B cell (primary cell): ENCODE measurements around the gene PRR20C. TPM values are rescaled to one million over a fixed set of nuclear protein-coding genes. Genes with fewer than 3 reads are reported as not detected.

Experiments
- ATAC-seq: fragments of 200-7000 bp; cut with Tn5 transposase; one replicate; pipeline ENCODE4 v1.10.0; 2021; ENCODE audit warnings: low read depth, mild to moderate bottlenecking, moderate number of reproducible peaks, moderate library complexity
- CTCF ChIA-PET: fragments of 350-600 bp; sonication (Branson Sonifier 250); formaldehyde crosslinking; loops from one replicate; lab custom pipeline; 2021; ENCODE audit warnings: antibody characterized with exemption, inconsistent platforms; lab: Charles Lee
- POLR2A ChIA-PET: fragments of 350-600 bp; sonication (Branson Sonifier 250); formaldehyde crosslinking; loops from one replicate; lab custom pipeline; 2021; ENCODE audit warnings: antibody characterized with exemption; lab: Charles Lee
- DNase-seq: peaks from one replicate; pipeline ENCODE4 v3.0.0; 2013
- H2AFZ ChIP-seq: 2 replicates; pipeline ENCODE4 v1.6.1; 2012; ENCODE audit warnings: mild to moderate bottlenecking, low read depth, low read length; ENCODE audit not compliant: insufficient read depth, poor library complexity, severe bottlenecking
- H3K27ac ChIP-seq, 2 donors: 1 replicate in 1 of 2; 2 replicates in 1 of 2; pipeline ENCODE4 v1.5.1; 2012 to 2013; ENCODE audit warnings: low read length in 2 of 2, mild to moderate bottlenecking in 2 of 2, moderate library complexity in 1 of 2
- H3K27me3 ChIP-seq, 4 experiments: fragments of 200-600 bp in 1 of 4; sonication (generic) in 1 of 4; replicated peaks in 1 of 4; 1 replicate in 2 of 4; 2 replicates in 2 of 4; pipeline versions ENCODE4 v1.6.1 to v1.7.0; 2013 to 2016; ENCODE audit warnings: low read length in 3 of 4, mild to moderate bottlenecking in 2 of 4, mixed read lengths in 1 of 4, moderate library complexity in 1 of 4; ENCODE audit not compliant: insufficient read depth in 4 of 4, control insufficient read depth in 3 of 4; ENCODE audit errors: control extremely low read depth in 1 of 4
- H3K36me3 ChIP-seq, 2 experiments: replicated peaks in 1 of 2; 1 replicate in 1 of 2; 2 replicates in 1 of 2; pipeline versions ENCODE4 v1.6.1 to v1.7.1; 2013; ENCODE audit warnings: low read length in 1 of 2; ENCODE audit not compliant: insufficient read depth in 2 of 2, control insufficient read depth in 1 of 2; ENCODE audit errors: control extremely low read depth in 1 of 2, extremely low read depth in 1 of 2
- H3K4me1 ChIP-seq, 2 donors: fragments of 200-600 bp in 1 of 2; sonication (generic) in 1 of 2; 1 replicate in 1 of 2; 2 replicates in 1 of 2; pipeline versions ENCODE4 v1.5.1 to v1.6.1; 2013 to 2017; ENCODE audit warnings: low read length in 2 of 2; ENCODE audit not compliant: control insufficient read depth in 2 of 2, insufficient read depth in 2 of 2
- H3K4me2 ChIP-seq: replicated peaks from 2 replicates; pipeline ENCODE3; 2012; ENCODE audit warnings: mild to moderate bottlenecking, low read depth, low read length; ENCODE audit not compliant: poor library complexity, severe bottlenecking
- H3K4me3 ChIP-seq, 5 experiments: fragments of 200-600 bp in 1 of 5; sonication (generic) in 1 of 5; 1 replicate in 3 of 5; 2 replicates in 2 of 5; pipeline versions ENCODE4 v1.5.1 to v1.7.0; 2011 to 2016; ENCODE audit warnings: low read length in 4 of 5, mild to moderate bottlenecking in 4 of 5, low read depth in 2 of 5, control low read depth in 1 of 5, moderate library complexity in 1 of 5; ENCODE audit not compliant: insufficient read depth in 1 of 5; ENCODE audit errors: control extremely low read depth in 1 of 5, extremely low read depth in 1 of 5
- H3K79me2 ChIP-seq: fragments of 200-600 bp; sonication (generic); one replicate; pipeline ENCODE4 v1.6.0; 2016; ENCODE audit warnings: low read length; ENCODE audit not compliant: control insufficient read depth, insufficient read depth
- H3K9ac ChIP-seq: fragments of 200-600 bp; sonication (generic); 2 replicates; pipeline ENCODE4 v1.6.1; 2017; ENCODE audit warnings: mild to moderate bottlenecking, low read length, moderate library complexity
- H3K9me3 ChIP-seq, 3 donors: one replicate each; pipeline versions ENCODE4 v1.6.1 to v1.7.1; 2013; ENCODE audit warnings: low read length in 2 of 3; ENCODE audit not compliant: control insufficient read depth in 2 of 3, insufficient read depth in 1 of 3; ENCODE audit errors: control extremely low read depth in 1 of 3
- H4K20me1 ChIP-seq: 2 replicates; pipeline ENCODE4 v1.6.0; 2012; ENCODE audit warnings: mild to moderate bottlenecking, low read length; ENCODE audit not compliant: insufficient read depth, control insufficient read depth, poor library complexity, severe bottlenecking
- H3K27ac Mint-ChIP-seq: one replicate; pipeline ENCODE4 v1.8.0; 2021; ENCODE audit warnings: mixed read lengths
- H3K27me3 Mint-ChIP-seq: one replicate; pipeline ENCODE4 v1.8.0; 2021; ENCODE audit warnings: mixed read lengths
- H3K4me1 Mint-ChIP-seq: one replicate; pipeline ENCODE4 v1.8.0; 2021; ENCODE audit warnings: mixed read lengths
- H3K4me3 Mint-ChIP-seq: one replicate; pipeline ENCODE4 v1.8.0; 2021; ENCODE audit warnings: mixed read lengths
- H3K9me3 Mint-ChIP-seq: one replicate; pipeline ENCODE4 v1.8.0; 2022; ENCODE audit warnings: mixed read lengths; ENCODE audit not compliant: insufficient read depth
- EZH2 ChIP-seq: IDR thresholded peaks from 2 replicates; pipeline ENCODE4 v1.6.1; 2012; ENCODE audit warnings: borderline replicate concordance, low read depth, mild to moderate bottlenecking, moderate library complexity, low read length; ENCODE audit not compliant: insufficient read depth, poor library complexity, severe bottlenecking
- WGBS: methylation state at CpG from one replicate; pipeline ENCODE4 v1.1.5; 2013; ENCODE audit warnings: missing lambda C conversion rate; ENCODE audit not compliant: insufficient coverage; 5-methylcytosine and 5-hydroxymethylcytosine counted together
- intact Hi-C: fragments of 100-400 bp; cut with micrococcal nuclease; formaldehyde crosslinking; loops from one replicate; pipeline ENCODE4 v1.10.0; 2022
- polyA plus RNA-seq: library from polyadenylated mRNA; depleted of rRNA; stranded (reverse); fragments of >200 nt; gene quantifications from 2 replicates; pipeline ENCODE4 v1.2.3, GENCODE V29; 2012
- total RNA-seq, 2 donors: library from RNA; stranded (reverse); fragments of 120-200 nt in 1 of 2; gene quantifications; 1 replicate in 1 of 2; 2 replicates in 1 of 2; pipeline versions ENCODE4 v1.2.3 to v1.2.4, GENCODE V29; 2013 to 2022
- TF ChIP-seq, protein P1 (sequence below): fragments of 200-600 bp; IDR thresholded peaks from one replicate; pipeline ENCODE4 v1.8.0; 2022; ENCODE audit warnings: antibody characterized with exemption, mild to moderate bottlenecking

PRR20C gene
- total and polyA plus RNA-seq, 2 donors (not counting 1 experiment from before 2014, with no cell fraction given): not detected

DNA sequence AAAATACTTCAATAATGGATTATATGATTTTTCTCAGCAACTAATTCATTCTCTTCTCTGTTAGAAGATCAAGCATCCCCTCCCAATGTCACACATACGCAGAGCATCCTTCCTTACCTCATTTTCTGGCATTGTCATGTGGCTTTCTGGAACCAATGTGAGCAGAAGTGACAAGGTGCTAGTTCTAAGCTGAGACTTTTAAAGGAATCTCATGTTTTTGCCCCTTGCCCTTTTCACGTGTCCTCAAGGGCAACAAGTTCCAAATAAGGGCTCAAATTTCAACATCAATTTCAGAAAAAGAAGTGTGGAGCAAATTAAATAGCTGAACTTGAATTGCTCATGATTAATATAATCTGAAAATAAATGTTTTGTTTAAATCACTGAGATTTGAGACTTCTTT is 17.8 kb upstream of the PRR20C start:
- DNase-seq (no peak), ATAC-seq (no peak)
- H3K4me3 ChIP-seq: no peak overlapping the region
- ChIA-PET CTCF (no interaction called here), POLR2A (no interaction called here)
- H3K4me1 ChIP-seq: no peaks in the 10 kb centered on the region
- Mint-ChIP-seq H3K4me1 (no peaks in the 10 kb centered on the region), H3K27ac (no peak overlapping the region), H3K27me3 (no peaks in the 10 kb centered on the region), H3K4me3 (no peak overlapping the region), H3K9me3 (peaks cover 3% of the 10 kb centered on the region)
- H3K9ac ChIP-seq: no peak overlapping the region
- 100% methylated on average over 1 of the region's 2 CpGs for WGBS
- H4K20me1 ChIP-seq: no peaks in the 10 kb centered on the region
- no peaks in the 10 kb centered on the region for H3K36me3 ChIP-seq
- no peak for TF ChIP-seq EZH2
- TF ChIP-seq, protein P1, sequence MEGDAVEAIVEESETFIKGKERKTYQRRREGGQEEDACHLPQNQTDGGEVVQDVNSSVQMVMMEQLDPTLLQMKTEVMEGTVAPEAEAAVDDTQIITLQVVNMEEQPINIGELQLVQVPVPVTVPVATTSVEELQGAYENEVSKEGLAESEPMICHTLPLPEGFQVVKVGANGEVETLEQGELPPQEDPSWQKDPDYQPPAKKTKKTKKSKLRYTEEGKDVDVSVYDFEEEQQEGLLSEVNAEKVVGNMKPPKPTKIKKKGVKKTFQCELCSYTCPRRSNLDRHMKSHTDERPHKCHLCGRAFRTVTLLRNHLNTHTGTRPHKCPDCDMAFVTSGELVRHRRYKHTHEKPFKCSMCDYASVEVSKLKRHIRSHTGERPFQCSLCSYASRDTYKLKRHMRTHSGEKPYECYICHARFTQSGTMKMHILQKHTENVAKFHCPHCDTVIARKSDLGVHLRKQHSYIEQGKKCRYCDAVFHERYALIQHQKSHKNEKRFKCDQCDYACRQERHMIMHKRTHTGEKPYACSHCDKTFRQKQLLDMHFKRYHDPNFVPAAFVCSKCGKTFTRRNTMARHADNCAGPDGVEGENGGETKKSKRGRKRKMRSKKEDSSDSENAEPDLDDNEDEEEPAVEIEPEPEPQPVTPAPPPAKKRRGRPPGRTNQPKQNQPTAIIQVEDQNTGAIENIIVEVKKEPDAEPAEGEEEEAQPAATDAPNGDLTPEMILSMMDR: no peak
- no peak overlapping the region for H3K27ac ChIP-seq
- H3K4me2 ChIP-seq: no peak overlapping the region
- no peaks in the 10 kb centered on the region for H3K79me2 ChIP-seq
- H2AFZ ChIP-seq: no peak overlapping the region
- intact Hi-C loops: no loop called here
- no peaks in the 10 kb centered on the region for H3K27me3 ChIP-seq
- H3K9me3 ChIP-seq: no peaks in the 10 kb centered on the region

DNA sequence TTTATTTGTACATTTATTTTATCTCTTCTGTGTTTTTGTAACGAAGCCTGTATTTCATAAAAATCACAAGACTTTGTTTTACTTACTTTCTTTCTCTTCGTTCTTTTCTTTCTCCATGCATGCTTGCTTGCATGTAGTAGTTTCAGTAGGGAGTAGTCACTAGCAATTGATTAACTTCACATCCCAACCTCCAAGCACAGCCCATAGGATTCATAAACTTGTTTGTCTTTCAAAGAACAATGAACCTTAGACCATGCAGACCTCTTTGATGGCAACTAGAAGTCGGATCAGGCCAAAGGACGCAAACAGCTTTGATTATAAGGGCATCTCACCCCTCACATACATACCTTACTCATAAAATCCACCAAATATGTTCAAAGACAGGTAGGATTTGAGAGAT is 16.3 kb upstream of the PRR20C start:
- no peak overlapping the region for H3K4me2 ChIP-seq
- no peak overlapping the region for H3K9ac ChIP-seq
- no peak overlapping the region for H3K4me3 Mint-ChIP-seq
- POLR2A ChIA-PET: no interaction called here
- no peaks in the 10 kb centered on the region for H3K4me1 Mint-ChIP-seq
- TF ChIP-seq, protein P1: no peak
- TF ChIP-seq EZH2: no peak
- H4K20me1 ChIP-seq: no peaks in the 10 kb centered on the region
- peaks cover 3% of the 10 kb centered on the region for H3K9me3 Mint-ChIP-seq
- ATAC-seq: no peak
- CTCF ChIA-PET: no interaction called here
- no peak overlapping the region for H2AFZ ChIP-seq
- no peak for DNase-seq
- intact Hi-C loops: no loop called here
- WGBS: no CpG with 5 or more reads among the region's 4 CpGs
- H3K27ac Mint-ChIP-seq: no peak overlapping the region
- no peaks in the 10 kb centered on the region for H3K9me3 ChIP-seq
- no peak overlapping the region for H3K4me3 ChIP-seq
- no peaks in the 10 kb centered on the region for H3K27me3 Mint-ChIP-seq
- no peaks in the 10 kb centered on the region for H3K27me3 ChIP-seq
- H3K79me2 ChIP-seq: no peaks in the 10 kb centered on the region
- no peaks in the 10 kb centered on the region for H3K4me1 ChIP-seq
- H3K36me3 ChIP-seq: no peaks in the 10 kb centered on the region
- no peak overlapping the region for H3K27ac ChIP-seq
